WTC11 (cell line): Measurements from ENCODE around the gene VTN. TPM values are rescaled to one million over a fixed set of nuclear protein-coding genes. Genes with fewer than 3 reads are reported as not detected.

Experiments
- ATAC-seq: fragments of 200-7000 bp; cut with Tn5 transposase; 2 replicates; pipeline ENCODE4 v1.10.0; 2021; ENCODE audit warnings: mild to moderate bottlenecking, moderate library complexity
- CTCF ChIA-PET: fragments of 300-600 bp; sonication (Branson Sonifier 250); formaldehyde crosslinking; loops from one replicate; lab custom pipeline; 2021; ENCODE audit warnings: antibody characterized with exemption; lab: Charles Lee
- POLR2A ChIA-PET: fragments of 350-600 bp; sonication (Branson Sonifier 250); formaldehyde crosslinking; loops from one replicate; lab custom pipeline; 2021; ENCODE audit warnings: antibody characterized with exemption; lab: Charles Lee
- DNase-seq: peaks from one replicate; pipeline ENCODE4 v3.0.0; 2021; ENCODE audit warnings: low spot score
- H3K27ac Mint-ChIP-seq: 2 replicates; pipeline ENCODE4 v1.8.0; 2021; ENCODE audit warnings: mixed read lengths
- H3K27me3 Mint-ChIP-seq: 2 replicates; pipeline ENCODE4 v1.8.0; 2021; ENCODE audit warnings: low read depth, mild to moderate bottlenecking, moderate library complexity, mixed read lengths
- H3K36me3 Mint-ChIP-seq: 2 replicates; pipeline ENCODE4 v1.8.0; 2021; ENCODE audit warnings: mixed read lengths
- H3K4me1 Mint-ChIP-seq: 2 replicates; pipeline ENCODE4 v1.8.0; 2022; ENCODE audit warnings: mixed read lengths
- H3K4me3 Mint-ChIP-seq: 2 replicates; pipeline ENCODE4 v1.8.0; 2021; ENCODE audit warnings: mild to moderate bottlenecking, moderate library complexity, mixed read lengths
- H3K9me3 Mint-ChIP-seq: 2 replicates; pipeline ENCODE4 v1.8.0; 2021; ENCODE audit warnings: mixed read lengths
- ATF6 ChIP-seq: sonication (generic); formaldehyde crosslinking; IDR thresholded peaks from 2 replicates; pipeline ENCODE4 v1.8.1; 2023; ENCODE audit warnings: mild to moderate bottlenecking, missing genetic modification reagents
- CREB1 ChIP-seq: sonication (generic); formaldehyde crosslinking; IDR thresholded peaks from 2 replicates; pipeline ENCODE4 v1.8.0; 2023; ENCODE audit warnings: mild to moderate bottlenecking, missing genetic modification reagents
- FOXJ3 ChIP-seq: sonication (generic); formaldehyde crosslinking; IDR thresholded peaks from 2 replicates; pipeline ENCODE4 v1.9.0; 2021; ENCODE audit warnings: missing genetic modification reagents, mild to moderate bottlenecking, borderline replicate concordance
- GABPB1 ChIP-seq: sonication (generic); formaldehyde crosslinking; IDR thresholded peaks from 2 replicates; pipeline ENCODE4 v1.8.1; 2023; ENCODE audit warnings: mild to moderate bottlenecking, missing genetic modification reagents
- GTF2I ChIP-seq: fragments of 250-450 bp; sonication (Bioruptor Pico); conservative IDR thresholded peaks from 2 replicates; pipeline ENCODE4 v1.4.0; 2021; ENCODE audit warnings: mild to moderate bottlenecking
- RELA ChIP-seq: sonication (generic); formaldehyde crosslinking; IDR thresholded peaks from 2 replicates; pipeline ENCODE4 v1.8.1; 2022; ENCODE audit warnings: missing genetic modification reagents, mild to moderate bottlenecking, borderline replicate concordance
- SMAD4 ChIP-seq: sonication (generic); formaldehyde crosslinking; IDR thresholded peaks from 2 replicates; pipeline ENCODE4 v1.8.0; 2022; ENCODE audit warnings: mild to moderate bottlenecking, missing genetic modification reagents
- SOX15 ChIP-seq: fragments of 250-450 bp; sonication (Bioruptor Pico); IDR thresholded peaks from 2 replicates; pipeline ENCODE4 v1.9.0; 2021; ENCODE audit warnings: mild to moderate bottlenecking
- TEAD4 ChIP-seq: sonication (generic); formaldehyde crosslinking; IDR thresholded peaks from 2 replicates; pipeline ENCODE4 v1.8.0; 2022; ENCODE audit warnings: mild to moderate bottlenecking, missing genetic modification reagents
- ZBTB43 ChIP-seq: sonication (generic); formaldehyde crosslinking; IDR thresholded peaks from 2 replicates; pipeline ENCODE4 v1.8.1; 2023; ENCODE audit warnings: mild to moderate bottlenecking, missing genetic modification reagents
- ZNF121 ChIP-seq: sonication (generic); formaldehyde crosslinking; IDR thresholded peaks from 2 replicates; pipeline ENCODE4 v1.8.0; 2023; ENCODE audit warnings: missing genetic modification reagents
- total RNA-seq: library from RNA; stranded (reverse); gene quantifications from 3 replicates; pipeline ENCODE4 v1.2.3, GENCODE V29; 2021
- TF ChIP-seq, protein P1 (sequence below): sonication (generic); formaldehyde crosslinking; IDR thresholded peaks from 2 replicates; pipeline ENCODE4 v1.8.0; 2022; ENCODE audit warnings: mild to moderate bottlenecking, missing genetic modification reagents
- TF ChIP-seq, protein P2 (sequence below): sonication (generic); formaldehyde crosslinking; IDR thresholded peaks from 2 replicates; pipeline ENCODE4 v1.8.1; 2023; ENCODE audit warnings: mild to moderate bottlenecking, missing genetic modification reagents, moderate library complexity
- TF ChIP-seq, protein P3 (sequence below): fragments of 250-450 bp; sonication (Bioruptor Pico); IDR thresholded peaks from 2 replicates; pipeline ENCODE4 v1.9.0; 2021; ENCODE audit warnings: mild to moderate bottlenecking, borderline replicate concordance
- TF ChIP-seq, protein P4 (sequence below): sonication (generic); formaldehyde crosslinking; IDR thresholded peaks from 2 replicates; pipeline ENCODE4 v1.8.1; 2022; ENCODE audit warnings: mild to moderate bottlenecking, moderate library complexity, missing genetic modification reagents

The VTN gene
- total RNA-seq, 1 experiment from 2014 or later, result 1.6 TPM

DNA sequence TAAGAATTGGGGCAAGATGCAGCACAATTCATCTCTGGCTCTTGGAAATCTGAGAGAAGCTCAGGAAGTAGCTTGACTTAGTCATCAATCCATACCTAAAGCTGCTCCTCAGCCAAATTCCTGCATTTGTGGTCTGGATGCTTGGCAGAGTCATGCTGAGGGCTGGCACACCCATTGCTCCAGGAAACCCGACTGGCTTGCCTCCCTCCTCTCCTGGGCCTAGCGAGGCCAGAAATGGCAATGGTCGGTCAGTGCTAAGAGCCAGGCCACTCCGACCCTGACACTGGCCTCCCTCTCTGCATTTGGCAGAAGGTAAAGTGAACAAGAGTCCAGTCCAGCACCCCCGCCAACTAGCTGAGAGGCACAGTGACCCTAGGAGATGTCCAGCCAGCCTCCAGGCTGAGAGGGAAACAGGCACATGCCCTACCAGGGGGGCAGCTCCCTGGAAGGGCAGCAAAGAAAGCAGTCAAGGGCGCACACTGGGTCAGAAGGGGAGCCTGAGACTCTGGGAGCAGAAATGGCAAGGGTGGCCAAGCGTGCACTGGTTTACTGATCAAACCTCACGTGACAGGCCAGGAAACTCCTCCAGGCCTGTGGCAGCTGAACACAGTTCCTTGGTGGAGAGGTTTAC, 22.7 kb downstream of the VTN start (continued):
- TF ChIP-seq ZBTB43 (CRISPR knock-in tag), result no peak

- POLR2A ChIA-PET, result interaction anchor here (1.9 kb wide), 1 partner anchor 11 kb away, joined by 6 read pairs; the partner anchor contains the start of gene TNFAIP1
- H3K36me3 Mint-ChIP-seq, result peaks cover 57% of the 10 kb centered on the region
- ATAC-seq, result peak; percentile 53
- H3K27ac Mint-ChIP-seq, result no peak overlapping the region
- peaks cover 6% of the 10 kb centered on the region; the same call in 1 of the 2 replicates for H3K4me1 Mint-ChIP-seq
- no peak for DNase-seq
- H3K4me3 Mint-ChIP-seq, result no peak overlapping the region
- TF ChIP-seq, protein P1, sequence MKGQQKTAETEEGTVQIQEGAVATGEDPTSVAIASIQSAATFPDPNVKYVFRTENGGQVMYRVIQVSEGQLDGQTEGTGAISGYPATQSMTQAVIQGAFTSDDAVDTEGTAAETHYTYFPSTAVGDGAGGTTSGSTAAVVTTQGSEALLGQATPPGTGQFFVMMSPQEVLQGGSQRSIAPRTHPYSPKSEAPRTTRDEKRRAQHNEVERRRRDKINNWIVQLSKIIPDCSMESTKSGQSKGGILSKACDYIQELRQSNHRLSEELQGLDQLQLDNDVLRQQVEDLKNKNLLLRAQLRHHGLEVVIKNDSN (CRISPR knock-in tag), result no peak
- TF ChIP-seq, protein P2, sequence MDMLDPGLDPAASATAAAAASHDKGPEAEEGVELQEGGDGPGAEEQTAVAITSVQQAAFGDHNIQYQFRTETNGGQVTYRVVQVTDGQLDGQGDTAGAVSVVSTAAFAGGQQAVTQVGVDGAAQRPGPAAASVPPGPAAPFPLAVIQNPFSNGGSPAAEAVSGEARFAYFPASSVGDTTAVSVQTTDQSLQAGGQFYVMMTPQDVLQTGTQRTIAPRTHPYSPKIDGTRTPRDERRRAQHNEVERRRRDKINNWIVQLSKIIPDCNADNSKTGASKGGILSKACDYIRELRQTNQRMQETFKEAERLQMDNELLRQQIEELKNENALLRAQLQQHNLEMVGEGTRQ (CRISPR knock-in tag), result no peak
- TF ChIP-seq TEAD4 (CRISPR knock-in tag) (no peak), GTF2I (CRISPR knock-in tag) (no peak), GABPB1 (no peak), RELA (CRISPR knock-in tag) (no peak), ATF6 (no peak), FOXJ3 (CRISPR knock-in tag) (no peak), SOX15 (CRISPR knock-in tag) (no peak), ZNF121 (no peak), SMAD4 (no peak), CREB1 (CRISPR knock-in tag) (no peak)
- TF ChIP-seq, protein P3, sequence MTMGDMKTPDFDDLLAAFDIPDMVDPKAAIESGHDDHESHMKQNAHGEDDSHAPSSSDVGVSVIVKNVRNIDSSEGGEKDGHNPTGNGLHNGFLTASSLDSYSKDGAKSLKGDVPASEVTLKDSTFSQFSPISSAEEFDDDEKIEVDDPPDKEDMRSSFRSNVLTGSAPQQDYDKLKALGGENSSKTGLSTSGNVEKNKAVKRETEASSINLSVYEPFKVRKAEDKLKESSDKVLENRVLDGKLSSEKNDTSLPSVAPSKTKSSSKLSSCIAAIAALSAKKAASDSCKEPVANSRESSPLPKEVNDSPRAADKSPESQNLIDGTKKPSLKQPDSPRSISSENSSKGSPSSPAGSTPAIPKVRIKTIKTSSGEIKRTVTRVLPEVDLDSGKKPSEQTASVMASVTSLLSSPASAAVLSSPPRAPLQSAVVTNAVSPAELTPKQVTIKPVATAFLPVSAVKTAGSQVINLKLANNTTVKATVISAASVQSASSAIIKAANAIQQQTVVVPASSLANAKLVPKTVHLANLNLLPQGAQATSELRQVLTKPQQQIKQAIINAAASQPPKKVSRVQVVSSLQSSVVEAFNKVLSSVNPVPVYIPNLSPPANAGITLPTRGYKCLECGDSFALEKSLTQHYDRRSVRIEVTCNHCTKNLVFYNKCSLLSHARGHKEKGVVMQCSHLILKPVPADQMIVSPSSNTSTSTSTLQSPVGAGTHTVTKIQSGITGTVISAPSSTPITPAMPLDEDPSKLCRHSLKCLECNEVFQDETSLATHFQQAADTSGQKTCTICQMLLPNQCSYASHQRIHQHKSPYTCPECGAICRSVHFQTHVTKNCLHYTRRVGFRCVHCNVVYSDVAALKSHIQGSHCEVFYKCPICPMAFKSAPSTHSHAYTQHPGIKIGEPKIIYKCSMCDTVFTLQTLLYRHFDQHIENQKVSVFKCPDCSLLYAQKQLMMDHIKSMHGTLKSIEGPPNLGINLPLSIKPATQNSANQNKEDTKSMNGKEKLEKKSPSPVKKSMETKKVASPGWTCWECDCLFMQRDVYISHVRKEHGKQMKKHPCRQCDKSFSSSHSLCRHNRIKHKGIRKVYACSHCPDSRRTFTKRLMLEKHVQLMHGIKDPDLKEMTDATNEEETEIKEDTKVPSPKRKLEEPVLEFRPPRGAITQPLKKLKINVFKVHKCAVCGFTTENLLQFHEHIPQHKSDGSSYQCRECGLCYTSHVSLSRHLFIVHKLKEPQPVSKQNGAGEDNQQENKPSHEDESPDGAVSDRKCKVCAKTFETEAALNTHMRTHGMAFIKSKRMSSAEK (CRISPR knock-in tag), result no peak
- TF ChIP-seq, protein P4, sequence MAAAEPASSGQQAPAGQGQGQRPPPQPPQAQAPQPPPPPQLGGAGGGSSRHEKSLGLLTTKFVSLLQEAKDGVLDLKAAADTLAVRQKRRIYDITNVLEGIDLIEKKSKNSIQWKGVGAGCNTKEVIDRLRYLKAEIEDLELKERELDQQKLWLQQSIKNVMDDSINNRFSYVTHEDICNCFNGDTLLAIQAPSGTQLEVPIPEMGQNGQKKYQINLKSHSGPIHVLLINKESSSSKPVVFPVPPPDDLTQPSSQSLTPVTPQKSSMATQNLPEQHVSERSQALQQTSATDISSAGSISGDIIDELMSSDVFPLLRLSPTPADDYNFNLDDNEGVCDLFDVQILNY (CRISPR knock-in tag), result no peak
- CTCF ChIA-PET, result interaction anchor here (0.9 to 3.5 kb wide), 3 partner anchors 11 to 542 kb away, joined by 3 to 26 read pairs (median 7); partner anchors contain the start of genes IFT20 and TNFAIP1
- no peaks in the 10 kb centered on the region for H3K9me3 Mint-ChIP-seq
- H3K27me3 Mint-ChIP-seq, result no peaks in the 10 kb centered on the region
Observed at GRCh38 chr17:28346746-28347246, 23.3 kb downstream of the VTN start.
